Duodenal mucosa (tissue), 2 donors: ENCODE results near the gene PARVA.

ENCODE experiments used
- H3K27ac ChIP-seq: one replicate; pipeline ENCODE4 v1.7.0; 2013; ENCODE audit warnings: low read depth, low read length
- H3K27me3 ChIP-seq, 2 donors: one replicate each; pipeline ENCODE4 v1.7.0; 2013; ENCODE audit warnings: low read length in 2 of 2, control low read depth in 1 of 2; ENCODE audit not compliant: insufficient read depth in 2 of 2, control insufficient read depth in 1 of 2
- H3K36me3 ChIP-seq, 2 donors: one replicate each; pipeline ENCODE4 v1.7.0; 2013; ENCODE audit warnings: low read length in 2 of 2, control low read depth in 1 of 2; ENCODE audit not compliant: insufficient read depth in 2 of 2, control insufficient read depth in 1 of 2
- H3K4me1 ChIP-seq, 2 donors: one replicate each; pipeline ENCODE4 v1.7.0; 2013; ENCODE audit warnings: low read length in 2 of 2, control low read depth in 1 of 2; ENCODE audit not compliant: insufficient read depth in 2 of 2, control insufficient read depth in 1 of 2
- H3K4me3 ChIP-seq, 2 donors: one replicate each; pipeline ENCODE4 v1.7.0; 2013; ENCODE audit warnings: low read length in 2 of 2, low read depth in 1 of 2
- H3K9ac ChIP-seq, 2 donors: one replicate each; pipeline ENCODE4 v1.7.0; 2013; ENCODE audit warnings: low read length in 2 of 2, low read depth in 1 of 2
- H3K9me3 ChIP-seq, 2 donors: one replicate each; pipeline ENCODE4 v1.7.0; 2013; ENCODE audit warnings: low read length in 2 of 2, control low read depth in 1 of 2; ENCODE audit not compliant: control insufficient read depth in 1 of 2

PARVA gene

GRCh38 chr11:12403122-12403996, 26.0 kb downstream of the PARVA start:
- peaks cover 0 to 3% of the 10 kb centered on the region in 2 donors for H3K4me1 ChIP-seq
- no peaks in the 10 kb centered on the region for H3K9me3 ChIP-seq
- no peak overlapping the region for H3K9ac ChIP-seq
- H3K27ac ChIP-seq, result no peak overlapping the region
- H3K36me3 ChIP-seq, result no peaks in the 10 kb centered on the region
- no peaks in the 10 kb centered on the region for H3K27me3 ChIP-seq
- no peak overlapping the region for H3K4me3 ChIP-seq

- no peaks in the 10 kb centered on the region for H3K36me3 ChIP-seq
- H3K9me3 ChIP-seq, result no peaks in the 10 kb centered on the region
- no peak overlapping the region for H3K9ac ChIP-seq
- H3K27ac ChIP-seq, result no peak overlapping the region
- peaks cover 0 to 3% of the 10 kb centered on the region in 2 donors for H3K4me1 ChIP-seq
- H3K4me3 ChIP-seq, result no peak overlapping the region
- no peaks in the 10 kb centered on the region for H3K27me3 ChIP-seq
These were observed 26.6 kb downstream of the PARVA start for GRCh38 chr11:12403997-12404350.

GRCh38 chr11:12404436-12404835, 27.1 kb downstream of the PARVA start:
- no peaks in the 10 kb centered on the region for H3K36me3 ChIP-seq
- H3K9ac ChIP-seq, result no peak overlapping the region
- no peaks in the 10 kb centered on the region for H3K27me3 ChIP-seq
- H3K9me3 ChIP-seq, result no peaks in the 10 kb centered on the region
- H3K4me3 ChIP-seq, result no peak overlapping the region
- H3K4me1 ChIP-seq, result peaks cover 0 to 3% of the 10 kb centered on the region in 2 donors
- H3K27ac ChIP-seq, result no peak overlapping the region

GRCh38 chr11:12408156-12408770, 30.9 kb downstream of the PARVA start:
- Histone ChIP-seq H3K27me3 (no peaks in the 10 kb centered on the region), H3K9me3 (no peaks in the 10 kb centered on the region), H3K27ac (no peak overlapping the region), H3K4me1 (peaks cover 0 to 3% of the 10 kb centered on the region in 2 donors), H3K36me3 (no peaks in the 10 kb centered on the region), H3K9ac (no peak overlapping the region), H3K4me3 (no peak overlapping the region)

- H3K9me3 ChIP-seq, result no peaks in the 10 kb centered on the region
- no peaks in the 10 kb centered on the region for H3K36me3 ChIP-seq
- no peaks in the 10 kb centered on the region for H3K4me1 ChIP-seq
- H3K27ac ChIP-seq, result no peak overlapping the region
- H3K27me3 ChIP-seq, result no peaks in the 10 kb centered on the region
- H3K4me3 ChIP-seq, result no peak overlapping the region
- H3K9ac ChIP-seq, result no peak overlapping the region
These were observed 32.2 kb downstream of the PARVA start for GRCh38 chr11:12409621-12410005.

- Histone ChIP-seq H3K36me3 (no peaks in the 10 kb centered on the region), H3K27ac (peak overlapping the region; percentile 30), H3K4me1 (no peaks in the 10 kb centered on the region), H3K4me3 (no peak overlapping the region), H3K9me3 (no peaks in the 10 kb centered on the region), H3K27me3 (no peaks in the 10 kb centered on the region), H3K9ac (no peak overlapping the region)
These were observed 32.8 kb downstream of the PARVA start for GRCh38 chr11:12410006-12410728.

GRCh38 chr11:12411393-12411792, 34.0 kb downstream of the PARVA start:
- Histone ChIP-seq H3K9me3 (no peaks in the 10 kb centered on the region), H3K4me1 (no peaks in the 10 kb centered on the region), H3K27ac (no peak overlapping the region), H3K4me3 (no peak overlapping the region), H3K27me3 (no peaks in the 10 kb centered on the region), H3K36me3 (no peaks in the 10 kb centered on the region), H3K9ac (no peak overlapping the region)

- H3K9ac ChIP-seq, result no peak overlapping the region
- H3K4me1 ChIP-seq, result no peaks in the 10 kb centered on the region
- H3K27ac ChIP-seq, result no peak overlapping the region
- no peaks in the 10 kb centered on the region for H3K36me3 ChIP-seq
- H3K4me3 ChIP-seq, result no peak overlapping the region
- H3K27me3 ChIP-seq, result no peaks in the 10 kb centered on the region
- H3K9me3 ChIP-seq, result no peaks in the 10 kb centered on the region
These were observed 34.7 kb downstream of the PARVA start for GRCh38 chr11:12411806-12412727.

- H3K4me1 ChIP-seq, result no peaks in the 10 kb centered on the region
These were observed 36.0 kb downstream of the PARVA start for GRCh38 chr11:12413141-12414052.

More at GRCh38 chr11:12413141-12414052, 36.0 kb downstream of the PARVA start:
- no peaks in the 10 kb centered on the region for H3K27me3 ChIP-seq
- H3K4me3 ChIP-seq, result no peak overlapping the region
- H3K36me3 ChIP-seq, result no peaks in the 10 kb centered on the region
- no peak overlapping the region for H3K9ac ChIP-seq
- H3K27ac ChIP-seq, result peak overlapping the region; percentile 15
- H3K9me3 ChIP-seq, result no peaks in the 10 kb centered on the region
